ENCODE data around the gene TMEM253. TPM values are rescaled to one million over a fixed set of nuclear protein-coding genes. Genes with fewer than 3 reads are reported as not detected.

TMEM253 gene
- polyA plus RNA-seq, 3 donors: 0.05 TPM; not detected in 2

- no peak overlapping the region for H3K27ac ChIP-seq (ENCODE audit: low read depth in 1 of 2, low read length in 2 of 2)
- Mint-ChIP-seq H3K27ac (no peak overlapping the region), H3K27me3 (ENCODE audit: low read depth in 3 of 3) (peaks cover 2 to 3% (median 3%) of the 10 kb centered on the region in 3 donors), H3K4me3 (no peak overlapping the region), H3K36me3 (no peaks in the 10 kb centered on the region), H3K9me3 (peaks cover 14 to 19% (median 17%) of the 10 kb centered on the region in 7 donors), H3K4me1 (no peaks in the 10 kb centered on the region)
- DNase-seq: no peak
- H3K9ac ChIP-seq (ENCODE audit: insufficient read depth, low read length, poor library complexity, severe bottlenecking): no peak overlapping the region
- H3K4me2 ChIP-seq (replicated peaks; ENCODE audit: extremely low read depth, low read length, poor library complexity, severe bottlenecking): no peak overlapping the region
- H4K20me1 ChIP-seq (ENCODE audit: insufficient read depth, low read length): no peaks in the 10 kb centered on the region
- peaks cover 6 to 18% of the 10 kb centered on the region in 2 donors for H3K9me3 ChIP-seq (replicated peaks in 1 of 2; ENCODE audit: control insufficient read depth in 1 of 2, insufficient read depth in 1 of 2, low read length in 2 of 2)
- intact Hi-C loops (cut with micrococcal nuclease): no loop called here
- H3K4me1 ChIP-seq (ENCODE audit: control insufficient read depth in 1 of 2, insufficient read depth in 2 of 2, low read length in 2 of 2): no peaks in the 10 kb centered on the region
- WGBS (ENCODE audit: insufficient coverage): 91% methylated on average over 3 of the region's 4 CpGs
- no peak for TF ChIP-seq CTCF (IDR thresholded peaks at IDR 0.05)
- no peak overlapping the region for H3K4me3 ChIP-seq (replicated peaks in 1 of 3; ENCODE audit: low read depth in 2 of 3, low read length in 3 of 3)
- H3K36me3 ChIP-seq (replicated peaks in 1 of 2; ENCODE audit: control insufficient read depth in 1 of 2, insufficient read depth in 2 of 2, low read length in 2 of 2): no peaks in the 10 kb centered on the region
- H2AFZ ChIP-seq (ENCODE audit: insufficient read depth, low read depth, low read length, poor library complexity, severe bottlenecking): no peak overlapping the region
- H3K27me3 ChIP-seq (ENCODE audit: control insufficient read depth in 2 of 2, insufficient read depth in 2 of 2, low read length in 2 of 2): no peaks in the 10 kb centered on the region
- H3K79me2 ChIP-seq (ENCODE audit: insufficient read depth, low read length): no peaks in the 10 kb centered on the region
These were observed 48.9 kb downstream of the TMEM253 start for GRCh38 chr14:21149641-21150367.

Small RNAs within 50 kb of the gene (small RNA-seq; reads per million reads assigned to genes)
- gene RNU6-252P (ENCODE audit: insufficient read length, low read depth): not detected

Other genes starting within 250 kb of the TMEM253 start
- gene RNASE3, start 209.7 kb upstream of the TMEM253 start, polyA plus RNA-seq: 10 to 100 TPM in 1 of 3 donors, 1 to 10 TPM in 2; 5.1 to 13.8 (median 8.4) TPM
- 100 to 1,000 TPM; 100 to 483 (median 307) TPM for gene RNASE2, start 145.6 kb upstream of the TMEM253 start, polyA plus RNA-seq
- gene METTL17, start 111.1 kb upstream of the TMEM253 start, polyA plus RNA-seq: 100 to 1,000 TPM in 1 of 3 donors, 10 to 100 TPM in 2; 20.1 to 137 (median 21.1) TPM
- not detected for gene SLC39A2, start 101.8 kb upstream of the TMEM253 start, polyA plus RNA-seq
- 10 to 100 TPM in 2 of 3 donors, 1 to 10 TPM in 1; 6.8 to 11.7 (median 11.1) TPM for gene NDRG2, start 76.0 kb upstream of the TMEM253 start, polyA plus RNA-seq
- gene TPPP2, start 70.8 kb upstream of the TMEM253 start, polyA plus RNA-seq: not detected
- gene RNASE13, start 66.3 kb upstream of the TMEM253 start, polyA plus RNA-seq: under 1 TPM in 1 of 3 donors, not detected in 2; 0.39 TPM
- not detected for gene RNASE7, start 58.7 kb upstream of the TMEM253 start, polyA plus RNA-seq
- gene RNASE8, start 43.2 kb upstream of the TMEM253 start, polyA plus RNA-seq: not detected
- gene ARHGEF40, start 30.8 kb upstream of the TMEM253 start, polyA plus RNA-seq: 100 to 1,000 TPM in 1 of 3 donors, 10 to 100 TPM in 2; 12.1 to 114 (median 15.3) TPM
- 1 to 10 TPM in 1 of 3 donors, under 1 TPM in 2; 0.49 to 7.2 (median 0.68) TPM for gene ZNF219, start 2.4 kb upstream of the TMEM253 start, polyA plus RNA-seq
- gene OR5AU1, start 55.0 kb downstream of the TMEM253 start, polyA plus RNA-seq: not detected
- gene HNRNPC, start 168.4 kb downstream of the TMEM253 start, polyA plus RNA-seq: 100 to 1,000 TPM; 391 to 609 (median 580) TPM
- gene RPGRIP1, start 179.0 kb downstream of the TMEM253 start, polyA plus RNA-seq: 10 to 100 TPM in 1 of 3 donors, 1 to 10 TPM in 2; 4.7 to 10.4 (median 7.4) TPM

Measured in CD14-positive monocyte (primary cell).